GM21515 (cell line): ENCODE data around the gene CLEC11A.
"Not testable (repeated sequence)": the region's sequence is repeated elsewhere in the genome, so short reads cannot be mapped to it uniquely, and the experiment has no call there.

Experiments used
- ATAC-seq: cut with Tn5 transposase; IDR thresholded peaks from one replicate; pipeline ENCODE4 v1.9.1; 2021; ENCODE audit not compliant: unreplicated experiment

Gene CLEC11A

DNA sequence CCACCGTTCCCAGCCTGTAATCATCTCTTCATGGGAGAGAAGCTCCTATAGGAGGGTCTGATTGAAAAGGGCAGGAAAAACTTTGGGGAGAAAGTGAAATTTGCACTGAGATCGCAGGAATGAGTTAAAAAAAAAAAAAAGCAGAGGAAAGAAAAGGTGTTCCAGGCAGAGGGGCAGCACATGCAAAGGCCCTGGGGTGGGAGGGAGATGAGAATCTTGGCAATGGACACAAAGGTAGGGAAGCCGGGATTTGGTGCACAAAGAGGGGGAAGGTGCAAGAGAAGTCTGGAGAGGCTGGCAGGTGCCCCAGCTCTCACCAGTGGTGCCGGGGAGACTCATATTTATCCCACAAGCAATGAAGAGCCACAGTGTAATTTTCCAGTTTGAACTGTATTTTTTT, 30.7 kb downstream of the CLEC11A start:
- no peak for ATAC-seq

DNA sequence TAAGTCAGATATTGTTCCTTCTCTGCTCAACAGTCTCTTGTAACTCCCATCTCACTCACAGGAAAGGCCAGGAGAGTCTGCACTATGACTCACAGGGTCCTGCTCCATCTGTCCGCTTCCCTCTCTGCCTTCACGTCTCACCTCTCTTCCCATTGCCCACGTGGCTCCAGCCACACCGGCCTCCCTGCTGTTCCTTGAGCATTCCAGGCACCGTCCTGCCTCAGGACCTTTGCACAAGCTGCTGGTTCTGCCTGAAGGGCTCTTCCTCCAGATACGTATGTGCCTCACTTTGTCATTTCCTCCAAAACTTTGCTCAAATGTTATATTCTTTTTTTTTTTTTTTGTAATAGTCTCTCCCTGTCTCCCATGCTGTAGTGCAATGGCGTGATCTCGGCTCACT, 33.1 kb downstream of the CLEC11A start:
- not testable (repeated sequence) for ATAC-seq

DNA sequence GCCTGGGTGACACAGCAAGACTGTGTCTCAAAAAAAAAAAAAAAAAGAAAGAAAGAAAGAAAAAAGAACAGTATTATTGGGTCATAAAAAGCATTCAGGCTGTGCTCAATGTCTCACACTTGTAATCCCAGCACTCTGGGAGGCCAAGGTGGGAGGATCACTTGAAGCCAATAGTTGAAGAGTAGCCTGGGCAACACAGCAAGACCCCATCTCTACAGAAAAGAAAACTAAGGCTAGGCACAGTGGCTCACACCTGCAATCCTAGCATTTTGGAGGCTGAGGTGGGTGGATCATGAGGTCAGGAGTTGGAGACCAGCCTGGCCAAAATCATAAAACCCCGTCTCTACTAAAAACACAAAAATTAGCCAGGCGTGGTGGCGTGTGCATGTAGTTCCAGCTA, 34.5 kb downstream of the CLEC11A start:
- ATAC-seq = not testable (repeated sequence)

DNA sequence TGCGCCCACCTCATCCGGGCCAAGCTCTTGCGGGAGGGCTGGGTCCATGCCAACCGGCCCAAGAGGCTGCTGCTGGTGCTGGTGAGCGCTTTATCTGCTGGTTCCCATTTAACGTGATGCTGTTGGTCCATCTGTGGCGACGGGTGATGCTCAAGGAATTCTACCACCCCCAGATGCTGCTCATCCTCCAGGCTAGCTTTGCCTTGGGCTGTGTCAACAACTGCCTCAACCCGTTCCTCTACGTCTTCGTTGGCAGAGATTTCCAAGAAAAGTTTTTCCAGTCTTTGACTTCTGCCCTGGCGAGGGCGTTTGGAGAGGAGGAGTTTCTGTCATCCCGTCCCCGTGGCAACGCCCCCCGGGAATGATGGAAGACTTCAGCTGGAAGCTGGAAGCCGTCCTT, 35.9 kb downstream of the CLEC11A start:
- not testable (repeated sequence) for ATAC-seq

DNA sequence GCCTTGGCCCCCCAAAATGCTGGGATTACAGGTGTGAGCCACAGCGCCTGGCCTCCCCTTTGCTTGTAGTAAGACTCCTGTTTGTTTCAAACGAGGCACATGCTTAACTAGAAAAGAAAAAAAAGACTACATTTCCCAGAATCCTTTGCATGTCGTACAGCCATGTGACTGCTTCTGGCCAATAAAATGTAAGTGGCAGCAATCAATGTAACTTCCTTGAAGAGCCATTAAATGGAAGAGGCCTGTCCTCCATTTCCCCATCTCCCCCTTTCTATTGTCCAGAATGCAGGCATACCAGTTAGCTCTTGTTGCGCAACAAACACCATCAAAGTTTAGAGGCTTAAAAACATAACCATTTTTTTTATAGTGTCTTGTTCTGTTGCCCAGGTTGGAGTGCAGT, 36.7 kb downstream of the CLEC11A start:
- no peak for ATAC-seq

- not testable (repeated sequence) for ATAC-seq
Observed at GRCh38 chr19:50761501-50761900, 38.3 kb downstream of the CLEC11A start.

- ATAC-seq = not testable (repeated sequence)
Observed at GRCh38 chr19:50763521-50763920, 40.4 kb downstream of the CLEC11A start.

DNA sequence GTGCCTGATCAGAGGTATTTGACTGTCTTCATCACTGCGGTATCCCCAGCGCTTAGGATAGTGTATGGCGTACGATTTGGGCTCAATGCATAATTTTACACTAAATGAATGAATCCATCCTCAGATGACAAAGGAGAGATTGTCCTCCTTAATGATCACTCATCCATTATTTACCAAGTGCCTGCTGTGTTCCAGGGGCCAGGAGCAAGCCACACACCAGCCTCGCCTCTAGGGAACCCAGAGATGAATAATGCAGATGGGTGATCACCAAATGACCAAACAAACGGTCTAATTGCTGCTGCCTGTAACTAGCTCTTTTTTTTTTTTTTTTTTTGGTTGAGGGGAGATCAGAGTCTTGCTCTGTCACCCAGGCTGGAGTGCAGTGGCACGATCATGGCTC, 41.2 kb downstream of the CLEC11A start:
- no peak for ATAC-seq

DNA sequence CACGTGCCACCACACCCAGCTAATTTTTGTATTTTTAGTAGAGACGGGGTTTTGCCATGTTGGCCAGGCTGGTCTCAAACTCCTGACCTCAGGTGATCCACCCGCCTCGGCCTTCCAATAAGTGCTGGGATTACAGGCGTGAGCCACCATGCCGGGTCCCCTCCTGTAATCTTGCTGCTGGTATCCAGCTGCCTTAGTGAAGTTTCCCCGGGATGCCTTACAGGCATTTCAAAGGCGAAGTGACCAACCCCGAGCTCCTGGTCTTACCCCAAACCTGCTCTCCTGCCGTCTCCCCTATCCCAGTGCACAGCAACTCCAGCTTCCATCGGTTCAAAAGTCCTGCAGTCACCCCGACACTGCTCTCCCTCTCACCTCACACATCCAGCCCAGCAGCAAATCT, 43.6 kb downstream of the CLEC11A start:
- not testable (repeated sequence) for ATAC-seq

DNA sequence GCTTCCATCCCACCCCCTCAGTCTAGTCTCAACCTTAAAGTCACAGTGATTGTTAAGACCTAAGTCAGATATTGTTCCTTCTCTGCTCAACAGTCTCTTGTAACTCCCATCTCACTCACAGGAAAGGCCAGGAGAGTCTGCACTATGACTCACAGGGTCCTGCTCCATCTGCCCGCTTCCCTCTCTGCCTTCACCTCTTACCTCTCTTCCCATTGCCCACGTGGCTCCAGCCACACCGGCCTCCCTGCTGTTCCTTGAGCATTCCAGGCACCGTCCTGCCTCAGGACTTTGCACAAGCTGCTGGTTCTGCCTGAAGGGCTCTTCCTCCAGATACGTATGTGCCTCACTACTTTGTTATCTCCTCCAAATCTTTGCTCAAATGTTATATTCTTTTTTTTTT, 44.1 kb downstream of the CLEC11A start:
- not testable (repeated sequence) for ATAC-seq

DNA sequence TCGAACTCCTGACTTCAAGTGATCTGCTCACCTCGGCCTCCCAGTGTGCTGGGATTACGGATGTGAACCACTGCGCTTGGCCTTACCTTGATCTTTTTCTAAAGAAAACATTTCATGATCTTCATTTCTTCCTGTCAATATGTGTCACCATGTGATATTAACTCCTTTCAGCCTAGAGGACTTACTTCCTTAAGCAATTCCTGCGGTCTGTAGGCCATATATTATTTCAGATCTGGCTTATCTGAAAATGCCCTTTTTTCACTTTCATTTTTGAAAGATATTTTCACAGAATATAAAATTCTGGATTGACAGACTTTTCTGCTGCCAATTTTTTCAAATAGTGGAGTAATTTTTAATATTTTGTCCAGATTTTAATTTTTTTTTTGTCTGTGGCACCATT, 45.1 kb downstream of the CLEC11A start:
- no peak for ATAC-seq

GRCh38 chr19:50770164-50770563, 47.0 kb downstream of the CLEC11A start, which contains the start of gene GPR32:
Gene GPR32, plus strand, starts transcription at chr19:50770464. Its CDS starts 137 bp downstream, at chr19:50770601.
- not testable (repeated sequence) for ATAC-seq

DNA sequence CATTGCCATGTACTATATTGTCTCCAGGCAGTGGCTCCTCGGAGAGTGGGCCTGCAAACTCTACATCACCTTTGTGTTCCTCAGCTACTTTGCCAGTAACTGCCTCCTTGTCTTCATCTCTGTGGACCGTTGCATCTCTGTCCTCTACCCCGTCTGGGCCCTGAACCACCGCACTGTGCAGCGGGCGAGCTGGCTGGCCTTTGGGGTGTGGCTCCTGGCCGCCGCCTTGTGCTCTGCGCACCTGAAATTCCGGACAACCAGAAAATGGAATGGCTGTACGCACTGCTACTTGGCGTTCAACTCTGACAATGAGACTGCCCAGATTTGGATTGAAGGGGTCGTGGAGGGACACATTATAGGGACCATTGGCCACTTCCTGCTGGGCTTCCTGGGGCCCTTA, 47.7 kb downstream of the CLEC11A start:
- ATAC-seq = no peak

DNA sequence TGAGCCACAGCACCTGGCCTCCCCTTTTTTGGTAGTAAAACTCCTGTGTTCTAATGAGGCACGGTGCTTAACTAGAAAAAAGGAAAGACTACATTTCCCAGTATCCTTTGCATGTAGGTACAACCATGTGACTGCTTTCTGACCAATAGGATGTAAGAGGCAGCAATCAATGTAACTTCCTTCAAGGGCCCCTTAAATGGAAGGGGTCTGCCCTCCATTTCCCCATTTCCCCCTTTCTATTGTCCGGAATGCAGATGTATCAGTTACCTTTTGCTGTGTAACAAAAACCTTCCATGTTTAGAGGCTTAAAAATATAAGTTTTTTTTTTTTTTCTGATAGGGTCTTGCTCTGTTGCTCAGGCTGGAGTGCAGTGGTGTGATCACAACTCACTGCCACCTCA, 49.3 kb downstream of the CLEC11A start:
- ATAC-seq = no peak

DNA sequence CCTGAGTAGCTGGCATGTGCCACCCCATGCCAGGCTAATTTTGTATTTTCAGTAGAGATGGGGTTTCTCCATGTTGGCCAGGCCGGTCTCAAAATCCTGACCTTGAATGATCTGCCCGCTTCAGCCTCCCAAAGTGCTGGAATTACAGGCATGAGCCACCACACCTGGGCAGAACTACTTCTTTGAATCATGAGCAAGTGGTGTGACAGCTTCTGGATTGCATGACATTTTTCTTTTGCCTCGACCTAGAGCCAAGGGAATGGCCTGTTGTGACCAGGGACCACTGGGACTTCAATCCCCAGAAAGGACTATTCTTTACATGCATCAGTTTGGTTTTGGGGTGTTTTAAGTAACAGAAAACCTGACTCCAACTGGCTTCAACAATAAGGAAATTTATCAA, 49.7 kb downstream of the CLEC11A start:
- ATAC-seq = not testable (repeated sequence)

- ATAC-seq = not testable (repeated sequence)
Observed at GRCh38 chr19:50773454-50773853, 50.3 kb downstream of the CLEC11A start.
